HCT116 (cell line): ENCODE results near the gene LCAT. TPM values are rescaled to one million over a fixed set of nuclear protein-coding genes. Genes with fewer than 3 reads are reported as not detected.

Source experiments
- ATAC-seq: fragments of 200-7000 bp; cut with Tn5 transposase; 2 replicates; pipeline ENCODE4 v1.9.1; 2020; ENCODE audit warnings: mild to moderate bottlenecking, moderate library complexity
- BruUV-seq: library from RNA; stranded (reverse); fragments of 400-500 nt; replicated peaks from 2 replicates; lab custom pipeline; 2021; lab: Mats Ljungman, UMichigan
- CTCF ChIA-PET: fragments of 300-600 bp; sonication (Branson Sonifier 250); formaldehyde crosslinking; loops from one replicate; lab custom pipeline; 2021; ENCODE audit warnings: antibody characterized with exemption; lab: Charles Lee
- POLR2A ChIA-PET: fragments of 300-600, 350-600 bp; sonication (Branson Sonifier 250); formaldehyde crosslinking; loops from one replicate; lab custom pipeline; 2021; ENCODE audit warnings: antibody characterized with exemption; lab: Charles Lee
- RAD21 ChIA-PET, 2 experiments: fragments of 300-600 bp; sonication (Branson Sonifier 250); formaldehyde crosslinking; loops; one replicate each; lab custom pipeline; 2023; ENCODE audit warnings: low total read pairs in 2 of 2; ENCODE audit not compliant: uncharacterized antibody in 2 of 2, unreplicated experiment in 2 of 2, low non-redundant PET in 1 of 2; lab: Charles Lee
- DNase-seq: peaks from one replicate; pipeline ENCODE4 v3.0.0-alpha.2; 2010; ENCODE audit warnings: low read depth, low spot score
- H2AFZ ChIP-seq: fragments of 200-600 bp; shearing (Covaris generic), sonication (generic); 2 replicates; pipeline ENCODE4 v1.6.1; 2017; ENCODE audit warnings: low read depth, mixed run types, mixed read lengths, antibody characterized with exemption, low read length; ENCODE audit not compliant: poor library complexity, severe bottlenecking
- H3K27ac ChIP-seq: 2 replicates; pipeline ENCODE4 v1.5.1; 2012; ENCODE audit warnings: low read depth, low read length
- H3K27me3 ChIP-seq: fragments of 200-600 bp; sonication (generic); 2 replicates; pipeline ENCODE4 v1.6.1; 2016; ENCODE audit warnings: mixed run types, low read length, mixed read lengths; ENCODE audit not compliant: insufficient read depth
- H3K36me3 ChIP-seq, 2 experiments: fragments of 200-500 bp in 1 of 2; fragments of 200-600 bp in 1 of 2; sonication (Bioruptor generic) in 1 of 2; sonication (generic) in 1 of 2; 2 replicates each; pipeline versions ENCODE4 v1.5.1 to v1.6.1; 2014 to 2016; ENCODE audit warnings: low read length in 2 of 2, inconsistent platforms in 1 of 2, mixed read lengths in 1 of 2, mixed run types in 1 of 2; ENCODE audit not compliant: insufficient read depth in 2 of 2, control insufficient read depth in 1 of 2
- H3K4me1 ChIP-seq, 2 experiments: fragments of 200-600 bp in 1 of 2; sonication (generic) in 1 of 2; 2 replicates each; pipeline versions ENCODE4 v1.5.1 to v1.6.1; 2012 to 2017; ENCODE audit warnings: low read length in 2 of 2, inconsistent platforms in 1 of 2, mild to moderate bottlenecking in 1 of 2, mixed read lengths in 1 of 2, mixed run types in 1 of 2, moderate library complexity in 1 of 2; ENCODE audit not compliant: insufficient read depth in 2 of 2, control insufficient read depth in 1 of 2
- H3K4me2 ChIP-seq: fragments of 200-600 bp; sonication (generic); 2 replicates; pipeline ENCODE4 v1.6.1; 2017; ENCODE audit warnings: mixed run types, low read length, mixed read lengths
- H3K4me3 ChIP-seq, 2 experiments: fragments of 200-600 bp in 1 of 2; sonication (generic) in 1 of 2; replicated peaks in 1 of 2; 2 replicates each; pipeline ENCODE4 v1.5.1; 2011 to 2016; ENCODE audit warnings: low read length in 2 of 2, control low read depth in 1 of 2, low read depth in 1 of 2, mild to moderate bottlenecking in 1 of 2, mixed read lengths in 1 of 2, mixed run types in 1 of 2
- H3K79me2 ChIP-seq: fragments of 200-600 bp; sonication (generic); 2 replicates; pipeline ENCODE4 v1.6.1; 2017; ENCODE audit warnings: mild to moderate bottlenecking, mixed run types, low read length, moderate library complexity, mixed read lengths; ENCODE audit not compliant: insufficient read depth
- H3K9ac ChIP-seq: fragments of 200-600 bp; sonication (generic); 2 replicates; pipeline ENCODE4 v1.6.1; 2016; ENCODE audit warnings: low read length, mixed read lengths
- H3K9me2 ChIP-seq: fragments of 200-600 bp; sonication (generic), shearing (Covaris generic); 2 replicates; pipeline ENCODE4 v1.6.1; 2017; ENCODE audit warnings: mixed run types, mild to moderate bottlenecking, moderate library complexity; ENCODE audit not compliant: insufficient read depth
- H3K9me3 ChIP-seq, 2 experiments: fragments of 200-500 bp in 1 of 2; fragments of 200-600 bp in 1 of 2; sonication (Bioruptor generic) in 1 of 2; sonication (generic) in 1 of 2; 2 replicates each; pipeline ENCODE4 v1.6.1; 2014 to 2017; ENCODE audit warnings: low read length in 2 of 2, mixed read lengths in 2 of 2, inconsistent platforms in 1 of 2, low read depth in 1 of 2, mild to moderate bottlenecking in 1 of 2, mixed run types in 1 of 2, moderate library complexity in 1 of 2; ENCODE audit not compliant: control insufficient read depth in 1 of 2, insufficient read depth in 1 of 2
- H4K20me1 ChIP-seq: fragments of 200-600 bp; sonication (generic), shearing (Covaris generic); 2 replicates; pipeline ENCODE4 v1.6.1; 2017; ENCODE audit warnings: mixed run types, mild to moderate bottlenecking, moderate library complexity; ENCODE audit not compliant: insufficient read depth
- CBX3 ChIP-seq: IDR thresholded peaks from 2 replicates; pipeline ENCODE4 v1.6.1; 2012; ENCODE audit warnings: low read depth
- CEBPB ChIP-seq: IDR thresholded peaks from 2 replicates; pipeline ENCODE4 v1.6.1; 2012; ENCODE audit warnings: low read depth
- EGR1 ChIP-seq: IDR thresholded peaks from 2 replicates; pipeline ENCODE4 v1.6.1; 2012; ENCODE audit warnings: low read depth
- ELF1 ChIP-seq: IDR thresholded peaks from 2 replicates; pipeline ENCODE4 v1.6.1; 2012; ENCODE audit warnings: low read depth, borderline replicate concordance
- EZH2 ChIP-seq: fragments of 200-600 bp; sonication (generic); IDR thresholded peaks from 2 replicates; pipeline ENCODE4 v1.6.1; 2017; ENCODE audit warnings: antibody characterized with exemption, mixed run types
- POLR2A ChIP-seq: IDR thresholded peaks from 2 replicates; pipeline ENCODE4 v1.7.0; 2011; ENCODE audit warnings: borderline replicate concordance; ENCODE audit not compliant: insufficient read depth, insufficient read length; ENCODE audit errors: extremely low read depth
- RAD21 ChIP-seq: IDR thresholded peaks from 2 replicates; pipeline ENCODE4 v1.6.1; 2012; ENCODE audit warnings: low read depth, mild to moderate bottlenecking
- SIN3A ChIP-seq: IDR thresholded peaks from 2 replicates; pipeline ENCODE4 v1.6.1; 2012; ENCODE audit warnings: low read depth
- TCF7L2 ChIP-seq: IDR thresholded peaks from 2 replicates; pipeline ENCODE4 v1.7.0; 2011; ENCODE audit warnings: borderline replicate concordance, inconsistent platforms; ENCODE audit not compliant: insufficient read depth, insufficient read length; ENCODE audit errors: extremely low read depth
- YY1 ChIP-seq: IDR thresholded peaks from 2 replicates; pipeline ENCODE4 v1.6.1; 2011; ENCODE audit warnings: low read length, low read depth, moderate library complexity, mild to moderate bottlenecking; ENCODE audit not compliant: insufficient replicate concordance; ENCODE audit errors: extremely low read depth
- ZFX ChIP-seq: fragments of 450-650 bp; IDR thresholded peaks from 2 replicates; pipeline ENCODE4 v1.6.1; 2017
- ZNF274 ChIP-seq: fragments of 200-500 bp; sonication (Bioruptor generic); IDR thresholded peaks from 2 replicates; pipeline ENCODE4 v1.6.1; 2014; ENCODE audit warnings: mild to moderate bottlenecking, low read depth, low read length, inconsistent platforms
- intact Hi-C: fragments of 100-400 bp; cut with micrococcal nuclease; formaldehyde crosslinking; loops from 2 replicates; pipeline ENCODE4 v1.10.0; 2022
- total RNA-seq: library from RNA; stranded (reverse); gene quantifications from one replicate; pipeline ENCODE4 v1.2.1, GENCODE V29; 2021; ENCODE audit not compliant: unreplicated experiment
- TF ChIP-seq, protein P1 (sequence below): IDR thresholded peaks from 2 replicates; pipeline ENCODE4 v1.6.1; 2012
- TF ChIP-seq, protein P2 (sequence below), 3 experiments: fragments of 200-600 bp in 1 of 3; sonication (generic) in 1 of 3; IDR thresholded peaks in 2 of 3; conservative IDR thresholded peaks in 1 of 3; 2 replicates each; pipeline ENCODE4 v1.5.1; 2012 to 2017; ENCODE audit warnings: low read depth in 2 of 3, low read length in 2 of 3, antibody characterized with exemption in 1 of 3, borderline replicate concordance in 1 of 3, control low read depth in 1 of 3, mild to moderate bottlenecking in 1 of 3, mixed read lengths in 1 of 3, mixed run types in 1 of 3, moderate library complexity in 1 of 3; ENCODE audit not compliant: insufficient read depth in 1 of 3
- TF ChIP-seq, protein P3 (sequence below): IDR thresholded peaks from 2 replicates; pipeline ENCODE4 v1.6.1; 2012
- TF ChIP-seq, protein P4 (sequence below): IDR thresholded peaks from 2 replicates; pipeline ENCODE4 v1.6.1; 2011; ENCODE audit warnings: mild to moderate bottlenecking, low read length, moderate library complexity; ENCODE audit not compliant: insufficient replicate concordance; ENCODE audit errors: extremely low read depth
- TF ChIP-seq, protein P5 (sequence below): IDR thresholded peaks from 2 replicates; pipeline ENCODE4 v1.6.1; 2012; ENCODE audit warnings: low read depth

The LCAT gene
- total RNA-seq, 1 experiment from 2014 or later = 17.6 TPM

DNA sequence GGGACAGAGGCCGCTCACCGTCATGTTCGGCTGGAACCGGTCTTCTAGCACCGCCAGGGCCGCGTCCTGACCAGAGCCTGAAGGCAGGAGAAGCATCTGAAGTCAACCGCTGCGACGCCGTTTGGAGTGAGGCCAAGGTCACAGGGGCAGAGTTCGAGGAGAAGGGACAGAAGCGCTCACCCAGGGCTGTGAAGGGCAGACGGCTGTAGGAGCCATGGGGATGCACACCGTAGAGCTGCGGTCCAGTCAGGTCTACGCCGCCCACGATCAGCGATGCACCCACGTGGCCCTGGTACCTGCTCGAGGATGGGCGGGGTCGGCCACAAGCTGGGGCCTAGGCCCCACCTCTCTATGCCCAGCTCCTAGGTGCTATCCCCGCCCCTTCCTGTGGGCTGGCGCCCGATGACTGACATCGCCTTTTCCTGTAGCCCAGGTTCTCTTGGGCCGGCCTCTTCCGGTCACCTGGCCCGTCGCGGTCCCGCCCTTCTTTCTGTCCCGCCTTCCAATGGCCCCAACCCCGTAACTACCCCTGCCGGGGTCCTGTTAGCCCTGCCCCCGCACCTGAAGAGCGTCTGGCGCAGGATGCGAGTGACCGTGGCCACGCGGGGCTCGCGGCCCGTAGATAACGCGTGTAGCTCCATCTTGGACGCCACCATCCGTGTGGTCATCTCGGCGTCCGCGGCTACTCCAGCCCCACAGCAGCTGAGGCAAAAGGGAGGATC lies 8.4 kb downstream of the LCAT start:
- CTCF ChIA-PET = interaction anchor here (0.5 to 2.7 kb wide), 11 partner anchors 8 to 456 kb away, joined by 3 to 11 read pairs (median 3); partner anchors contain the start of genes ATP6V0D1 and LCAT
- peak; percentile 93 for DNase-seq
- RAD21 ChIA-PET = interaction anchor here in 1 of 2 experiments (1.0 kb wide), 1 partner anchor 149 kb away, joined by 3 read pairs; no protein-coding TSS in a partner anchor
- H4K20me1 ChIP-seq = no peaks in the 10 kb centered on the region
- POLR2A ChIA-PET = interaction anchor here (0.7 to 1.3 kb wide), 7 partner anchors 9 to 373 kb away, joined by 3 to 8 read pairs (median 3); partner anchors contain the start of genes CTCF, DDX28, DUS2 and GFOD2
- no peaks in the 10 kb centered on the region for H3K9me2 ChIP-seq
- BruUV-seq = no TSS peak
- peaks cover 3 to 30% of the 10 kb centered on the region in 2 experiments; a peak in 3 of 4 replicates for H3K4me1 ChIP-seq
- H3K4me3 ChIP-seq = peak overlapping the region; percentile 70 to 82
- H3K4me2 ChIP-seq = peak overlapping the region; percentile 98
- H2AFZ ChIP-seq = no peak overlapping the region
- H3K36me3 ChIP-seq = peaks cover 0 to 8% of the 10 kb centered on the region in 2 experiments; a peak in 1 of 4 replicates
- peak overlapping the region; percentile 83 for H3K27ac ChIP-seq
- no peaks in the 10 kb centered on the region for H3K27me3 ChIP-seq
- H3K9ac ChIP-seq = peak overlapping the region; percentile 85
- no peaks in the 10 kb centered on the region for H3K9me3 ChIP-seq
- peaks cover 33% of the 10 kb centered on the region for H3K79me2 ChIP-seq
- intact Hi-C loops = loop anchor here (5.0 to 10.0 kb wide), 2 partner anchors 118 to 411 kb away; partner anchors contain the start of gene RIPOR1
- peak; percentile 95 for ATAC-seq
- TF ChIP-seq, protein P1, sequence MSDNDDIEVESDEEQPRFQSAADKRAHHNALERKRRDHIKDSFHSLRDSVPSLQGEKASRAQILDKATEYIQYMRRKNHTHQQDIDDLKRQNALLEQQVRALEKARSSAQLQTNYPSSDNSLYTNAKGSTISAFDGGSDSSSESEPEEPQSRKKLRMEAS = peak; percentile 99
- TF ChIP-seq EGR1 = peak; percentile 91
- TF ChIP-seq YY1 = peak; percentile 72
- TF ChIP-seq, protein P2, sequence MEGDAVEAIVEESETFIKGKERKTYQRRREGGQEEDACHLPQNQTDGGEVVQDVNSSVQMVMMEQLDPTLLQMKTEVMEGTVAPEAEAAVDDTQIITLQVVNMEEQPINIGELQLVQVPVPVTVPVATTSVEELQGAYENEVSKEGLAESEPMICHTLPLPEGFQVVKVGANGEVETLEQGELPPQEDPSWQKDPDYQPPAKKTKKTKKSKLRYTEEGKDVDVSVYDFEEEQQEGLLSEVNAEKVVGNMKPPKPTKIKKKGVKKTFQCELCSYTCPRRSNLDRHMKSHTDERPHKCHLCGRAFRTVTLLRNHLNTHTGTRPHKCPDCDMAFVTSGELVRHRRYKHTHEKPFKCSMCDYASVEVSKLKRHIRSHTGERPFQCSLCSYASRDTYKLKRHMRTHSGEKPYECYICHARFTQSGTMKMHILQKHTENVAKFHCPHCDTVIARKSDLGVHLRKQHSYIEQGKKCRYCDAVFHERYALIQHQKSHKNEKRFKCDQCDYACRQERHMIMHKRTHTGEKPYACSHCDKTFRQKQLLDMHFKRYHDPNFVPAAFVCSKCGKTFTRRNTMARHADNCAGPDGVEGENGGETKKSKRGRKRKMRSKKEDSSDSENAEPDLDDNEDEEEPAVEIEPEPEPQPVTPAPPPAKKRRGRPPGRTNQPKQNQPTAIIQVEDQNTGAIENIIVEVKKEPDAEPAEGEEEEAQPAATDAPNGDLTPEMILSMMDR (IDR thresholded peaks at IDR 0.05 in 2 of 3, conservative IDR thresholded peaks at IDR 0.05 in 1 of 3; ENCODE audit: borderline replicate concordance in 1 of 3, insufficient read depth in 1 of 3, low read depth in 2 of 3, low read length in 2 of 3) = no peak
- no peak for TF ChIP-seq CEBPB
- no peak; the same call in 1 of the 2 replicates for TF ChIP-seq ELF1
- TF ChIP-seq, protein P3, sequence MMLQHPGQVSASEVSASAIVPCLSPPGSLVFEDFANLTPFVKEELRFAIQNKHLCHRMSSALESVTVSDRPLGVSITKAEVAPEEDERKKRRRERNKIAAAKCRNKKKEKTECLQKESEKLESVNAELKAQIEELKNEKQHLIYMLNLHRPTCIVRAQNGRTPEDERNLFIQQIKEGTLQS = no peak
- TF ChIP-seq, protein P4, sequence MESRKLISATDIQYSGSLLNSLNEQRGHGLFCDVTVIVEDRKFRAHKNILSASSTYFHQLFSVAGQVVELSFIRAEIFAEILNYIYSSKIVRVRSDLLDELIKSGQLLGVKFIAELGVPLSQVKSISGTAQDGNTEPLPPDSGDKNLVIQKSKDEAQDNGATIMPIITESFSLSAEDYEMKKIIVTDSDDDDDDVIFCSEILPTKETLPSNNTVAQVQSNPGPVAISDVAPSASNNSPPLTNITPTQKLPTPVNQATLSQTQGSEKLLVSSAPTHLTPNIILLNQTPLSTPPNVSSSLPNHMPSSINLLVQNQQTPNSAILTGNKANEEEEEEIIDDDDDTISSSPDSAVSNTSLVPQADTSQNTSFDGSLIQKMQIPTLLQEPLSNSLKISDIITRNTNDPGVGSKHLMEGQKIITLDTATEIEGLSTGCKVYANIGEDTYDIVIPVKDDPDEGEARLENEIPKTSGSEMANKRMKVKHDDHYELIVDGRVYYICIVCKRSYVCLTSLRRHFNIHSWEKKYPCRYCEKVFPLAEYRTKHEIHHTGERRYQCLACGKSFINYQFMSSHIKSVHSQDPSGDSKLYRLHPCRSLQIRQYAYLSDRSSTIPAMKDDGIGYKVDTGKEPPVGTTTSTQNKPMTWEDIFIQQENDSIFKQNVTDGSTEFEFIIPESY = no peak
- peak; percentile 93 for TF ChIP-seq SIN3A
- peak; percentile 8 for TF ChIP-seq TCF7L2
- TF ChIP-seq, protein P5, sequence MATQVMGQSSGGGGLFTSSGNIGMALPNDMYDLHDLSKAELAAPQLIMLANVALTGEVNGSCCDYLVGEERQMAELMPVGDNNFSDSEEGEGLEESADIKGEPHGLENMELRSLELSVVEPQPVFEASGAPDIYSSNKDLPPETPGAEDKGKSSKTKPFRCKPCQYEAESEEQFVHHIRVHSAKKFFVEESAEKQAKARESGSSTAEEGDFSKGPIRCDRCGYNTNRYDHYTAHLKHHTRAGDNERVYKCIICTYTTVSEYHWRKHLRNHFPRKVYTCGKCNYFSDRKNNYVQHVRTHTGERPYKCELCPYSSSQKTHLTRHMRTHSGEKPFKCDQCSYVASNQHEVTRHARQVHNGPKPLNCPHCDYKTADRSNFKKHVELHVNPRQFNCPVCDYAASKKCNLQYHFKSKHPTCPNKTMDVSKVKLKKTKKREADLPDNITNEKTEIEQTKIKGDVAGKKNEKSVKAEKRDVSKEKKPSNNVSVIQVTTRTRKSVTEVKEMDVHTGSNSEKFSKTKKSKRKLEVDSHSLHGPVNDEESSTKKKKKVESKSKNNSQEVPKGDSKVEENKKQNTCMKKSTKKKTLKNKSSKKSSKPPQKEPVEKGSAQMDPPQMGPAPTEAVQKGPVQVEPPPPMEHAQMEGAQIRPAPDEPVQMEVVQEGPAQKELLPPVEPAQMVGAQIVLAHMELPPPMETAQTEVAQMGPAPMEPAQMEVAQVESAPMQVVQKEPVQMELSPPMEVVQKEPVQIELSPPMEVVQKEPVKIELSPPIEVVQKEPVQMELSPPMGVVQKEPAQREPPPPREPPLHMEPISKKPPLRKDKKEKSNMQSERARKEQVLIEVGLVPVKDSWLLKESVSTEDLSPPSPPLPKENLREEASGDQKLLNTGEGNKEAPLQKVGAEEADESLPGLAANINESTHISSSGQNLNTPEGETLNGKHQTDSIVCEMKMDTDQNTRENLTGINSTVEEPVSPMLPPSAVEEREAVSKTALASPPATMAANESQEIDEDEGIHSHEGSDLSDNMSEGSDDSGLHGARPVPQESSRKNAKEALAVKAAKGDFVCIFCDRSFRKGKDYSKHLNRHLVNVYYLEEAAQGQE = no peak
- peak; percentile 67 for TF ChIP-seq POLR2A
- TF ChIP-seq EZH2 = no peak
- no peak for TF ChIP-seq CBX3
- TF ChIP-seq ZNF274 = no peak
- TF ChIP-seq RAD21 = no peak
- TF ChIP-seq ZFX = peak; percentile 25; the same call in 1 of the 2 replicates
